Epithelial cell of esophagus (primary cell): ENCODE results near the gene LPP.
A peak's percentile ranks its signal among the peaks of the same experiment; 100 is the strongest.

Source experiments
- DNase-seq: peaks from one replicate; pipeline ENCODE4 v3.0.0; 2010; ENCODE audit warnings: low read depth
- H3K4me3 ChIP-seq: 2 replicates; pipeline ENCODE4 v1.5.1; 2011; ENCODE audit warnings: mild to moderate bottlenecking, low read length, control low read depth
- TF ChIP-seq, protein P1 (sequence below): IDR thresholded peaks from 2 replicates; pipeline ENCODE4 v1.5.1; 2011; ENCODE audit warnings: low read depth, mild to moderate bottlenecking, low read length, control low read depth, inconsistent platforms; ENCODE audit not compliant: insufficient read depth; ENCODE audit errors: missing control alignments

LPP gene

DNA sequence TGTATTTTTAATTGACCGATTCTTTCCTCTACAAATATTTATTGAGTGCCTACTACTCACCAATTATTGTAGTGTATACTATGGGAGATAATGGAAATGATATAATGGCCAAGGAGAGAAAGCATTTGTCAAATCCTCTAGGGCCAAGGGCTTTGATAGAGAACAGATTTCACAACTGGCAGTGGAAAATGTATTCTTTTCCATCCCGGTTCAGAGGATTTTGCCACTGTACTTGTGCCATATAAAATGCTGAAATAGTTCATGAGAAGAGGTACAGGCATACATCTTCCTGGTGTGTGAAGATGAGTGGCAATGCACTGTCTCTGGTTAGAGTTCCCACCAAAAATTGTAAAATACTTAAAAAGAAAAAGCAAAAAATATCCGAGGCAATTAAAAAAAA, 566.3 kb downstream of the LPP start:
- no peak for DNase-seq
- TF ChIP-seq, protein P1, sequence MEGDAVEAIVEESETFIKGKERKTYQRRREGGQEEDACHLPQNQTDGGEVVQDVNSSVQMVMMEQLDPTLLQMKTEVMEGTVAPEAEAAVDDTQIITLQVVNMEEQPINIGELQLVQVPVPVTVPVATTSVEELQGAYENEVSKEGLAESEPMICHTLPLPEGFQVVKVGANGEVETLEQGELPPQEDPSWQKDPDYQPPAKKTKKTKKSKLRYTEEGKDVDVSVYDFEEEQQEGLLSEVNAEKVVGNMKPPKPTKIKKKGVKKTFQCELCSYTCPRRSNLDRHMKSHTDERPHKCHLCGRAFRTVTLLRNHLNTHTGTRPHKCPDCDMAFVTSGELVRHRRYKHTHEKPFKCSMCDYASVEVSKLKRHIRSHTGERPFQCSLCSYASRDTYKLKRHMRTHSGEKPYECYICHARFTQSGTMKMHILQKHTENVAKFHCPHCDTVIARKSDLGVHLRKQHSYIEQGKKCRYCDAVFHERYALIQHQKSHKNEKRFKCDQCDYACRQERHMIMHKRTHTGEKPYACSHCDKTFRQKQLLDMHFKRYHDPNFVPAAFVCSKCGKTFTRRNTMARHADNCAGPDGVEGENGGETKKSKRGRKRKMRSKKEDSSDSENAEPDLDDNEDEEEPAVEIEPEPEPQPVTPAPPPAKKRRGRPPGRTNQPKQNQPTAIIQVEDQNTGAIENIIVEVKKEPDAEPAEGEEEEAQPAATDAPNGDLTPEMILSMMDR = no peak
- H3K4me3 ChIP-seq = no peak overlapping the region

DNA sequence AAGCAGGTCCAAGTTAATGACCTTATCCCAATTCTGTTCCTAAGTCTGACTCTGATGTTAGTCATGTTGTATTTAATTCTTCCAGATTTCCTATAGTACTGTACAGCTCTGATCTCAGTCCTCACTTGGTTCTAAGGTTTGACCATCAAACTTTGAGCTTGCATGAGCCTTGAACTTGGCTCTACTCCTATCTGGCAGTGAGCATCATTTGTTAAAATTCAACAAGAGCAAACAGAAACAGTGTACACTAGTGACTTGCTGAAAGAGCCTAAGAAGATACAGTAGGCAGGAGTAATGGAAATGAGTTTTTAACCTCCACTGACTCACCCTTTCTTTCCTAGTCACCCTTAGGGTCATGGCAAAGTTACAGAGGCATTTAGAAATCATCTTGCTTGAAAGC, 566.7 kb downstream of the LPP start:
- peak; percentile 43 for DNase-seq
- TF ChIP-seq, protein P1 = no peak

DNA sequence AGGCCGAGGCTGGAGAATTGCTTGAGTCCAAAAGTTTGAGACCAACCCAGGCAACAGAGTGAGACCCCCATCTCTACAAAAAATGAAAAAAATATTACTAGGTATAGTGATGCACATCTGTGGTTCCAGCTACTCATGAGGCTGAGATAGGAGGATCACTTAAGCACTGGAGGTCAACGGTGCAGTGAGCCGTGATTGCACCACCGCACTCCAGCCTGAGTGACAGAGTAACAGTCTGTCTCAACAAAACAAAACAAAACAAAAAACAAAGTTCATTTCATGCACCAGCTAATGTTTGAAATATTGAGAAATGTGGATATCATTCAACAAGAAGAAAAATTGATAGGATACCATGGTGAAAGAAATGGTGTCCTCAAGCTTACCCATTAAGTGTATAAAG, 567.4 kb downstream of the LPP start:
- DNase-seq = no peak
- no peak overlapping the region for H3K4me3 ChIP-seq
- TF ChIP-seq, protein P1 = no peak

More for the DNA sequence above, 566.7 kb downstream of the LPP start:
- H3K4me3 ChIP-seq = no peak overlapping the region

DNA sequence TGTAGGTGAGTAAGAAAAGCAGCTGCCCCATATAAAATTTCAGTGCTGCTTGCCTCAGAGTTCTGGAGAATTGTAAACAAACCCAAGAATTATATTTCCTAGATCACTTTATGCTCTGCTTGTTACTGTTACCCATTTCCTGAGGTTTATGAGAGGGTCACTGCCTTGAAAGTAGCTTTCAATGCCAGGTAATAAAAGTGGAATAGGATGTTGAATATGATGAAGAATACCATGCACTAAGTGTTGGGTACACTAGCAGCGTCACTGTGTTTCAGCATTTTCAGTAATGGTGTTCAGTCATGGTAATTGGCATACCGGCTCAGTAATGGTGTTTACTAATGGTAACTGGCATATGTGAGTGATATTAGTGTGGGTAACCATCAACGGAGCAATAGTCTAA, 568.0 kb downstream of the LPP start:
- TF ChIP-seq, protein P1 = no peak
- no peak overlapping the region for H3K4me3 ChIP-seq
- DNase-seq = no peak

DNA sequence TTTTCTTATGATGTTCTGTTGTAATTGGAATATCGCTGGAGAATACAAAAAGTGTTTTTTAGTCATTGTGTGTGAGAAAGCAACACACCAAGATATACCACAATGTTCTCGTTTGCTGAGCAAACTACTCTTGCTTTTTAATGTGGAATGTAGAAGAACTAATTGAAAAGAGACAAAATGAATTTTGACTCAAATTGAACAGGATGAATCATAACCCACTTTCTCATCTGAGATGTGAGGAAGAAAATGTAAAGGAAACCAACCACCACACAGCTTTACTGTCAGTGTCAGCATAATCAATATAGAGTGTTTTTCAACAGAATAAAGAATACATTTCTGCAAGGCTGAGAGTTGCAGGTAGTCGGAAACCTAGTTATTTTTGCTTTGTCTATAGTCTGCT, 569.0 kb downstream of the LPP start:
- no peak for DNase-seq
- H3K4me3 ChIP-seq = no peak overlapping the region
- TF ChIP-seq, protein P1 = no peak

DNA sequence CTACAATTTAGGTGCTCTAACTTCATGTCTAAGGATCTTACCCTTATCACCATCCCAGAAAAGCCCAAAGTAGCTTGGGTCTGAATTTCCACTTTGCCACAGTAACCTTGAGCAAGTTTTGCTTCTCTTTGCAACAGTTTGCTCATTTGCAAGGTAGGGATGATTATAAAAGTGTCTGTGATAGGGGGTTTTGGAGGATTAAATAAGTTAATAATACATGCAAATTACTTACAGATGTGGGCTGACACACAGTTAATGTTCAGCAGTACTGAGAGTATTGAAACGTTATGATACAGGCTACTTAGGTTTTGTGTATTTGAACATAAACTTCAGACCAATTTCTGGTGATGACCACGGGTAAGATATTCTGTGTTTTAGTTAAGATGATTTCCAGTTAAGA, 573.1 kb downstream of the LPP start:
- TF ChIP-seq, protein P1 = no peak
- no peak overlapping the region for H3K4me3 ChIP-seq
- DNase-seq = no peak

DNA sequence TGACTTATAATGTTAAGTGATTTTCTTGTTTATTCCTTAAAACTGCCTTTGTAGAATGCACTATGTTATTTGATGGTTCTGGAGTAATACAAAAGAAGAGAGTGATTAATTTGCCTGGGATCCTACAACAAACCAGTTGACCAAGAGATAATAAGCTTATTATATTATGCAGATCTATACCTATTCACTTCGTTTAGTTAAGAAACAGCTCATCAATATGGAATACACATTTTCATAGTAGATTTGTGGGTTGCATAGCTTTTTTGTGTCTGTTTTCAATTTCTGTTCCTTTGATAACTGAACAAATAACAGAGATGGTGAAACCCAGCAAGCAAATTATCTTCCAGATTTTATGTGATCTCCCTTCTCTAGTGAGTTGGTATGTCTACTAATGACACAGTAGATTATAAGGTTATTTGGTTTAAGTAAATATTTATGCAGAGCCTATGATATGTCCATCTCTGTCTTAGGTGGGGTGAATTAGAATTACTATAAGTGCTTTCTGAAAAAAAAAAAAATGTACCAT, 574.5 kb downstream of the LPP start:
- no peak for DNase-seq
- no peak overlapping the region for H3K4me3 ChIP-seq
- TF ChIP-seq, protein P1 = no peak
